ENCODE measurements around the gene CKS1B. TPM values are rescaled to one million over a fixed set of nuclear protein-coding genes. Genes with fewer than 3 reads are reported as not detected.

Gene CKS1B
- total and polyA plus RNA-seq, 4 donors = 32.4 to 57.9 (median 44.4) TPM

- Histone ChIP-seq H3K27me3 (ENCODE audit: control insufficient read depth in 4 of 4, insufficient read depth in 4 of 4, low read length in 3 of 4) (no peaks in the 10 kb centered on the region), H3K36me3 (ENCODE audit: control insufficient read depth in 4 of 4, insufficient read depth in 3 of 4, low read depth in 1 of 4, low read length in 3 of 4) (peaks cover 7 to 43% (median 32%) of the 10 kb centered on the region in 4 donors), H3K9ac (ENCODE audit: low read depth in 1 of 2, low read length in 2 of 2) (no peak overlapping the region), H3K4me3 (ENCODE audit: low read depth in 1 of 3, low read length in 3 of 3) (no peak overlapping the region), H3K27ac (ENCODE audit: low read depth in 1 of 2, low read length in 2 of 2) (peak overlapping the region; percentile 89 to 99), H3K4me1 (ENCODE audit: control insufficient read depth in 4 of 4, insufficient read depth in 4 of 4, low read length in 3 of 4) (peaks cover 13 to 48% (median 26%) of the 10 kb centered on the region in 4 donors), H3K9me3 (ENCODE audit: control insufficient read depth in 4 of 4, low read length in 3 of 4) (no peaks in the 10 kb centered on the region)
- WGBS = 95% methylated on average over 3 of the region's 3 CpGs
- no peak for TF ChIP-seq REST (IDR thresholded peaks at IDR 0.05)
- DNase-seq (ENCODE audit: low spot score) = no peak
Observed at GRCh38 chr1:154968731-154969130, 5.8 kb upstream of the CKS1B start.

GRCh38 chr1:154969246-154969645 is 5.2 kb upstream of the CKS1B start:
- Histone ChIP-seq H3K9me3 (ENCODE audit: control insufficient read depth in 4 of 4, low read length in 3 of 4) (no peaks in the 10 kb centered on the region), H3K27me3 (ENCODE audit: control insufficient read depth in 4 of 4, insufficient read depth in 4 of 4, low read length in 3 of 4) (no peaks in the 10 kb centered on the region), H3K9ac (ENCODE audit: low read depth in 1 of 2, low read length in 2 of 2) (no peak overlapping the region), H3K4me1 (ENCODE audit: control insufficient read depth in 4 of 4, insufficient read depth in 4 of 4, low read length in 3 of 4) (peaks cover 13 to 44% (median 26%) of the 10 kb centered on the region in 4 donors), H3K4me3 (ENCODE audit: low read depth in 1 of 3, low read length in 3 of 3) (peak overlapping the region in 1 of 3 donors; percentile 37), H3K27ac (ENCODE audit: low read depth in 1 of 2, low read length in 2 of 2) (peak overlapping the region; percentile 89 to 99), H3K36me3 (ENCODE audit: control insufficient read depth in 4 of 4, insufficient read depth in 3 of 4, low read depth in 1 of 4, low read length in 3 of 4) (peaks cover 7 to 38% (median 30%) of the 10 kb centered on the region in 4 donors)
- DNase-seq (ENCODE audit: low spot score) = no peak
- 73% methylated on average over 5 of the region's 5 CpGs for WGBS
- TF ChIP-seq HNF4A (conservative IDR thresholded peaks at IDR 0.05) (no peak), GABPA (IDR thresholded peaks at IDR 0.05 in 1 of 2, conservative IDR thresholded peaks at IDR 0.05 in 1 of 2) (no peak), ZBTB33 (IDR thresholded peaks at IDR 0.05) (no peak), ATF3 (IDR thresholded peaks at IDR 0.05) (no peak), REST (IDR thresholded peaks at IDR 0.05) (no peak), EGR1 (IDR thresholded peaks at IDR 0.05; ENCODE audit: low read depth in 2 of 2) (no peak), JUND (IDR thresholded peaks at IDR 0.05) (no peak), SP1 (IDR thresholded peaks at IDR 0.05) (no peak), FOXA1 (IDR thresholded peaks at IDR 0.05) (no peak), HNF4G (IDR thresholded peaks at IDR 0.05) (no peak)
